ENCODE results near the gene PHLDA2.

The PHLDA2 gene

DNA sequence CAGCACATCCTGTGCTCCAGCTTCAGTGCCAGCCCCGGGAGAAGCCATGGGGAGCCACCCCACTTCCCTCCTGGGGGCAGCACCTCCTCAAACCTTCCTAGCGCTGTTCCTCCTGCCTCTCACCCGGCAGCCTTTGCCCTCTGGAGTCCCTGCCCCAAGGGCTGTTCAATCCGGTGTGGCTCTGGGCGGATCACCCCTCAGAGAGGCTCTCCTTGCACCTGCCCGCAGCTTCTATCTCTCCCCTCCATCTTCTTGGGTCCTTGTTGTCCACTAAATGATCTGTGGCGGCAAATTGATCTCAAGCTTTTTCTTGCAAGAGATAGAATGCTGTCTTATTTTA is 25.6 kb downstream of the PHLDA2 start:
- no peak for DNase-seq (ENCODE audit: low read depth)
- in situ Hi-C loops (cut with HindIII; ENCODE audit: low sequenced_read_pairs) = no loop called here
- no peak overlapping the region for H3K4me3 ChIP-seq (ENCODE audit: low read depth, low read length)
- no peak for TF ChIP-seq CTCF (IDR thresholded peaks at IDR 0.05; ENCODE audit: low read depth, low read length, missing control alignments)

GRCh38 chr11:2902784-2903671 is 26.2 kb downstream of the PHLDA2 start:
- DNase-seq (ENCODE audit: low read depth) = no peak
- H3K4me3 ChIP-seq (ENCODE audit: low read depth, low read length) = peak overlapping the region; percentile 56
- in situ Hi-C loops (cut with HindIII; ENCODE audit: low sequenced_read_pairs) = no loop called here
- TF ChIP-seq CTCF (IDR thresholded peaks at IDR 0.05; ENCODE audit: low read depth, low read length, missing control alignments) = no peak

GRCh38 chr11:2901854-2902783 is 27.1 kb downstream of the PHLDA2 start:
- DNase-seq (ENCODE audit: low read depth) = peak; percentile 58
- no peak for TF ChIP-seq CTCF (IDR thresholded peaks at IDR 0.05; ENCODE audit: low read depth, low read length, missing control alignments)
- in situ Hi-C loops (cut with HindIII; ENCODE audit: low sequenced_read_pairs) = no loop called here
- H3K4me3 ChIP-seq (ENCODE audit: low read depth, low read length) = peak overlapping the region; percentile 56

DNA sequence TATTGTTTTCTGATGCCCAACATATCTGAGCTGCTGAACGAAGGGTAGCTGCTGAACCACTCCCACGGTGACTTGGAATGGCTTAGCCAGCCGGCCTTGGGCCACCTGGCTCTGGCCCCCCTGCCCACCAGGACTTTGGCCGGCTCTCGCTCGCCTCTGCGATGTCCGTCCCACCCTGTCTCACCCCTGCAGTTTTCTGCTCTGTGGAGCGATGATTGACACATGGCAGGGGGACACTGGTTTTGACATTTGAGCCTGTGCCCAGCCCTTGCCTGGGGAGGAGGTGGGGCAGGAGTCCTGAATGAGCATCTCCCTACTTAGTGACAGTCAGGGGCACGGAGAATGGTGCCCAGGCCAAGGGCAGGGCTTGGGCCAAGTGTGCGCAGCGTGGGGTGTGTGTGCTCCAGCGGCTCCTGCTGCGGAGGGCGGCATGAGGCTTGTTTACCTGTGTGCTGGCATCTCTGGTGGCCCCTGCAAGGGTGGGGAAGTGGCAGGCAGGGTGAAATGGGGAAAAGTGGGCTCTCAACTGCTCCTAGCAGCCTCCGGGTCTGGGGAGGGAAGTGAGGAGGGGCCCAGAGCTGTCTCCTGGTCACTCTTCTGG is 27.9 kb downstream of the PHLDA2 start:
- in situ Hi-C loops (cut with HindIII; ENCODE audit: low sequenced_read_pairs) = no loop called here
- TF ChIP-seq CTCF (IDR thresholded peaks at IDR 0.05; ENCODE audit: low read depth, low read length, missing control alignments) = no peak
- DNase-seq (ENCODE audit: low read depth) = no peak
- peak overlapping the region; percentile 56 for H3K4me3 ChIP-seq (ENCODE audit: low read depth, low read length)

GRCh38 chr11:2899080-2899783 is 30.0 kb downstream of the PHLDA2 start:
- no peak overlapping the region for H3K4me3 ChIP-seq (ENCODE audit: low read depth, low read length)
- DNase-seq (ENCODE audit: low read depth) = no peak

More at GRCh38 chr11:2899080-2899783, 30.0 kb downstream of the PHLDA2 start:
- TF ChIP-seq CTCF (IDR thresholded peaks at IDR 0.05; ENCODE audit: low read depth, low read length, missing control alignments) = no peak
- in situ Hi-C loops (cut with HindIII; ENCODE audit: low sequenced_read_pairs) = no loop called here

Measured in astrocyte of the cerebellum (primary cell).